WTC11 (cell line): Measurements from ENCODE around the gene SNRPD2. TPM values are rescaled to one million over a fixed set of nuclear protein-coding genes. Genes with fewer than 3 reads are reported as not detected.

Source experiments
- ATAC-seq: fragments of 200-7000 bp; cut with Tn5 transposase; 2 replicates; pipeline ENCODE4 v1.10.0; 2021; ENCODE audit warnings: mild to moderate bottlenecking, moderate library complexity
- CTCF ChIA-PET: fragments of 300-600 bp; sonication (Branson Sonifier 250); formaldehyde crosslinking; loops from one replicate; lab custom pipeline; 2021; ENCODE audit warnings: antibody characterized with exemption; lab: Charles Lee
- POLR2A ChIA-PET: fragments of 350-600 bp; sonication (Branson Sonifier 250); formaldehyde crosslinking; loops from one replicate; lab custom pipeline; 2021; ENCODE audit warnings: antibody characterized with exemption; lab: Charles Lee
- DNase-seq: peaks from one replicate; pipeline ENCODE4 v3.0.0; 2021; ENCODE audit warnings: low spot score
- H3K27ac Mint-ChIP-seq: 2 replicates; pipeline ENCODE4 v1.8.0; 2021; ENCODE audit warnings: mixed read lengths
- H3K27me3 Mint-ChIP-seq: 2 replicates; pipeline ENCODE4 v1.8.0; 2021; ENCODE audit warnings: low read depth, mild to moderate bottlenecking, moderate library complexity, mixed read lengths
- H3K36me3 Mint-ChIP-seq: 2 replicates; pipeline ENCODE4 v1.8.0; 2021; ENCODE audit warnings: mixed read lengths
- H3K4me1 Mint-ChIP-seq: 2 replicates; pipeline ENCODE4 v1.8.0; 2022; ENCODE audit warnings: mixed read lengths
- H3K4me3 Mint-ChIP-seq: 2 replicates; pipeline ENCODE4 v1.8.0; 2021; ENCODE audit warnings: mild to moderate bottlenecking, moderate library complexity, mixed read lengths
- H3K9me3 Mint-ChIP-seq: 2 replicates; pipeline ENCODE4 v1.8.0; 2021; ENCODE audit warnings: mixed read lengths
- AR ChIP-seq: fragments of 250-450 bp; sonication (Bioruptor Pico); IDR thresholded peaks from 2 replicates; pipeline ENCODE4 v1.9.0; 2021; ENCODE audit warnings: mild to moderate bottlenecking
- ARID4B ChIP-seq: sonication (generic); formaldehyde crosslinking; IDR thresholded peaks from 2 replicates; pipeline ENCODE4 v1.8.0; 2023; ENCODE audit warnings: missing genetic modification reagents, mild to moderate bottlenecking, borderline replicate concordance
- ATF3 ChIP-seq: sonication (generic); formaldehyde crosslinking; conservative IDR thresholded peaks from 2 replicates; pipeline ENCODE4 v1.8.1; 2022; ENCODE audit warnings: mild to moderate bottlenecking, missing genetic modification reagents
- E2F1 ChIP-seq: sonication (generic); formaldehyde crosslinking; IDR thresholded peaks from 2 replicates; pipeline ENCODE4 v1.8.0; 2022; ENCODE audit warnings: mild to moderate bottlenecking, missing genetic modification reagents
- ERG ChIP-seq: fragments of 250-450 bp; sonication (Bioruptor Pico); IDR thresholded peaks from 2 replicates; pipeline ENCODE4 v1.8.0; 2021; ENCODE audit warnings: mild to moderate bottlenecking
- GABPB1 ChIP-seq: sonication (generic); formaldehyde crosslinking; IDR thresholded peaks from 2 replicates; pipeline ENCODE4 v1.8.1; 2023; ENCODE audit warnings: mild to moderate bottlenecking, missing genetic modification reagents
- GRHL2 ChIP-seq: fragments of 250-450 bp; sonication (Bioruptor Pico); IDR thresholded peaks from 2 replicates; pipeline ENCODE4 v1.8.0; 2022; ENCODE audit warnings: mild to moderate bottlenecking, moderate library complexity; ENCODE audit not compliant: insufficient replicate concordance, severe bottlenecking
- KAT7 ChIP-seq: sonication (generic); formaldehyde crosslinking; IDR thresholded peaks from 2 replicates; pipeline ENCODE4 v1.8.1; 2023; ENCODE audit warnings: missing genetic modification reagents, mild to moderate bottlenecking, borderline replicate concordance
- NFE2L1 ChIP-seq: sonication (generic); formaldehyde crosslinking; IDR thresholded peaks from 2 replicates; pipeline ENCODE4 v1.8.1; 2023; ENCODE audit warnings: missing genetic modification reagents
- RELA ChIP-seq: sonication (generic); formaldehyde crosslinking; IDR thresholded peaks from 2 replicates; pipeline ENCODE4 v1.8.1; 2022; ENCODE audit warnings: missing genetic modification reagents, mild to moderate bottlenecking, borderline replicate concordance
- RORB ChIP-seq: fragments of 250-450 bp; sonication (Bioruptor Pico); IDR thresholded peaks from 2 replicates; pipeline ENCODE4 v1.9.0; 2021; ENCODE audit warnings: mild to moderate bottlenecking
- SP1 ChIP-seq: sonication (generic); formaldehyde crosslinking; conservative IDR thresholded peaks from 2 replicates; pipeline ENCODE4 v1.8.1; 2022; ENCODE audit warnings: missing genetic modification reagents
- TP53 ChIP-seq: sonication (generic); formaldehyde crosslinking; IDR thresholded peaks from 2 replicates; pipeline ENCODE4 v1.8.1; 2023; ENCODE audit warnings: mild to moderate bottlenecking, missing genetic modification reagents
- USF1 ChIP-seq: sonication (generic); formaldehyde crosslinking; IDR thresholded peaks from 2 replicates; pipeline ENCODE4 v1.8.0; 2022; ENCODE audit warnings: mild to moderate bottlenecking, missing genetic modification reagents
- ZMAT4 ChIP-seq: fragments of 250-450 bp; sonication (Bioruptor Pico); IDR thresholded peaks from 2 replicates; pipeline ENCODE4 v1.9.0; 2021; ENCODE audit warnings: mild to moderate bottlenecking
- ZNF121 ChIP-seq: sonication (generic); formaldehyde crosslinking; IDR thresholded peaks from 2 replicates; pipeline ENCODE4 v1.8.0; 2023; ENCODE audit warnings: missing genetic modification reagents
- ZNF219 ChIP-seq: sonication (generic); formaldehyde crosslinking; IDR thresholded peaks from 2 replicates; pipeline ENCODE4 v1.8.0; 2023; ENCODE audit warnings: missing genetic modification reagents, mild to moderate bottlenecking, borderline replicate concordance
- ZSCAN18 ChIP-seq: fragments of 250-450 bp; sonication (Bioruptor Pico); IDR thresholded peaks from 2 replicates; pipeline ENCODE4 v2.1.2; 2022; ENCODE audit warnings: mild to moderate bottlenecking, moderate library complexity
- total RNA-seq: library from RNA; stranded (reverse); gene quantifications from 3 replicates; pipeline ENCODE4 v1.2.3, GENCODE V29; 2021

SNRPD2 gene
- total RNA-seq, 1 experiment from 2014 or later: 739 TPM

- TF ChIP-seq E2F1 (CRISPR knock-in tag) (no peak), KAT7 (no peak), RELA (no peak), AR (CRISPR knock-in tag) (no peak), ZSCAN18 (CRISPR knock-in tag) (no peak), RORB (CRISPR knock-in tag) (no peak), ZMAT4 (CRISPR knock-in tag) (no peak), ATF3 (CRISPR knock-in tag) (no peak), ARID4B (0 out of 2 replicates have a peak, but pooled peaks have one; percentile 74), NFE2L1 (CRISPR knock-in tag) (peak; percentile 80; the same call in 1 of the 2 replicates)
Observed at GRCh38 chr19:45717131-45717982, 25.6 kb upstream of the SNRPD2 start (continued).

GRCh38 chr19:45716359-45717130, 24.8 kb upstream of the SNRPD2 start:
- no peaks in the 10 kb centered on the region; the same call in 1 of the 2 replicates for H3K27me3 Mint-ChIP-seq
- H3K4me3 Mint-ChIP-seq: peak overlapping the region; percentile 97
- H3K27ac Mint-ChIP-seq: peak overlapping the region; percentile 93
- ATAC-seq (no peak), DNase-seq (no peak)
- ChIA-PET CTCF (interaction anchor here (0.6 to 4.5 kb wide), 28 partner anchors 9 to 314 kb away, joined by 3 to 80 read pairs (median 4); partner anchors contain the start of genes FBXO46, MYPOP, QPCTL and SIX5), POLR2A (interaction anchor here (0.6 to 5.8 kb wide), 14 partner anchors 8 to 1731 kb away, joined by 3 to 115 read pairs (median 4); partner anchors contain the start of genes FBXO46, IRF2BP1, QPCTL and SIX5)
- H3K4me1 Mint-ChIP-seq: peaks cover 28% of the 10 kb centered on the region
- H3K9me3 Mint-ChIP-seq: no peaks in the 10 kb centered on the region
- H3K36me3 Mint-ChIP-seq: peaks cover 19% of the 10 kb centered on the region
- no peak for TF ChIP-seq USF1
- TF ChIP-seq ZNF219 (CRISPR knock-in tag): no peak
- TF ChIP-seq SP1 (CRISPR knock-in tag): no peak
- no peak for TF ChIP-seq GABPB1
- TF ChIP-seq TP53 (CRISPR knock-in tag): no peak
- TF ChIP-seq ZNF121 (CRISPR knock-in tag): no peak
- TF ChIP-seq GRHL2 (CRISPR knock-in tag): no peak
- no peak for TF ChIP-seq ERG (CRISPR knock-in tag)
